A549 treated with RU486 at 1 μM for 4 hours (cell line): ENCODE data around the gene YJU2. TPM values are rescaled to one million over a fixed set of nuclear protein-coding genes. Genes with fewer than 3 reads are reported as not detected.

Experiments
- total RNA-seq: library from RNA; stranded (reverse); fragments of 200-300 nt; extraction: Qiagen RNA extraction; gene quantifications from 5 replicates; pipeline ENCODE4 v1.2.3, GENCODE V29; 2022; ENCODE audit warnings: low read depth

The YJU2 gene
- total RNA-seq = 18.6 to 23.3 TPM (median 20.7 TPM) in 5 replicates

DNA sequence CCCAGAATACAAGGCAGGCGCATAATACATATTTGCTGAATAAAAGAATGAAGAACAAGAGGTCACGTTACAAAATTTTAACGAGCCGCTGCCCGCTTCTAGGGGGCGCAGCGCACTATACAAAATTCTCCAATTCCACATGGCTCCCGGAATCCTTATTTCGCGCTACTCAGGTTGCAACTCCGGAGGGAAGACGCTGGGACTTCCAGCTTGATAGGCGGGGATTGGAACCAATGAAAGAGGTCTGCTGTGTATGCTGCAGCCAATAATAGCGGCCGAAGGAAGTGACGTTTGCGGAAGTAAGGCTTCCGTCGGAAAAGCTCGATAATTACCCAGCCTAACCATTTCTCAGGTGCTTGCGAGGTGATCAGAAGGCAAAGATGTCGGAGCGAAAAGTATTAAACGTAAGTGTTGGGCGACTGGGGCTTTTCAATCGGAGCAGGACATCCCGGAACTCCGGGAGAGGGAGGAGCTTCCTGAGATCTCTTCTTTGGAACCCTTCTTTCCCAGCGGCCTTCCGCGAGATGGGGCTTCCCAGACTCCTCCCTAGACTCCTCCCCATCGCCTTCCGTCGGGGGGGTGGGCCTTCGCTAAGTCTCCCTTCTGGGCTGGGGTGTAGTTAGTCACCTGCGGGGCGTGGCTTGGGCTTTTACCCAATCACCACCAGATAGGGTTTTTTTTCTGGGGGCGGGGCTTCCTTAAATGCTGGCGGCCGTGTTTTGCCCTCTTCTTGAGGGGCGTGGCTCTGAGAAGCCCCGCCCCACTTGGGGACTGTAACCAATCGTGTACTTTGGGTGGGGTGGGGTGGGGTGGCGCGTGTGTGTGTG lies at the start of gene YJU2:
Gene YJU2 (plus strand): TSS at position 314 of the 827 bp plus-strand sequence. CDS start 67 bp downstream, at position 381.

DNA sequence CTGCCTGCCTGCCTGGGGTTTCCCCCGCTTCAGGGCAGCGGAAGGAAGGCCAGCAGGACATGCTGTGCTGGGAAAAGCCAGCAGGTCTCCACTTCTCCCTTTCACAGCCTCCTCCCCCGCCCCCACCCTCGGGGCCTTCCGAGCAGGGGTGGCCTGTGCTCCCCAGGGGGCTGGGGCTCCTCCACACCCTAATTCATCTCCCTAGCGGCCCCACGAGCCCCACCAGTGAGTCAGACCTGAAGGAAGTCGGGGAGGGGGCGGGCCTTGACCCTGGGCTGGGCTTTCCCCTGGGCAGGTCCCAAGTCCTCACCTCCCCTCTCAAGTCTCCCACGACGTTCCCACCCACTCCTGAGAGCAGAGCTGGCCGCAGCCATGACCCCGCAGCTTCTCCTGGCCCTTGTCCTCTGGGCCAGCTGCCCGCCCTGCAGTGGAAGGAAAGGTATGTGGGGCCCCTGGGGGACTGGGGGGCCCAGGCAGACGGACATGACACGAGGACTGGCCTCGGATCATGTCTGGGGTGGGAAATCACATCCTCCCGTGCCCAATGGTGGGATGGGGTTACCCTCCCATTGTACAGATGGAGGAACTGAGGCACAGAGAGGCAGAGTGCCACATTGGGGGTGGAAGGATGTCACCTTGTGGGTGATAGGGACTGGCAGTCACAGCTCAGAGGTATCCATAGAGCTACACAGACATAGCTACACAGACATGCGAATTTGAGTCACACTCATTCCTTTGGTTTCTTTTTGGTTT lies 17.5 kb upstream of the YJU2 start, which contains the start of gene EBI3:
Gene EBI3 (plus strand): TSS at position 345 of the 753 bp plus-strand sequence. CDS start 28 bp downstream, at position 373.

DNA sequence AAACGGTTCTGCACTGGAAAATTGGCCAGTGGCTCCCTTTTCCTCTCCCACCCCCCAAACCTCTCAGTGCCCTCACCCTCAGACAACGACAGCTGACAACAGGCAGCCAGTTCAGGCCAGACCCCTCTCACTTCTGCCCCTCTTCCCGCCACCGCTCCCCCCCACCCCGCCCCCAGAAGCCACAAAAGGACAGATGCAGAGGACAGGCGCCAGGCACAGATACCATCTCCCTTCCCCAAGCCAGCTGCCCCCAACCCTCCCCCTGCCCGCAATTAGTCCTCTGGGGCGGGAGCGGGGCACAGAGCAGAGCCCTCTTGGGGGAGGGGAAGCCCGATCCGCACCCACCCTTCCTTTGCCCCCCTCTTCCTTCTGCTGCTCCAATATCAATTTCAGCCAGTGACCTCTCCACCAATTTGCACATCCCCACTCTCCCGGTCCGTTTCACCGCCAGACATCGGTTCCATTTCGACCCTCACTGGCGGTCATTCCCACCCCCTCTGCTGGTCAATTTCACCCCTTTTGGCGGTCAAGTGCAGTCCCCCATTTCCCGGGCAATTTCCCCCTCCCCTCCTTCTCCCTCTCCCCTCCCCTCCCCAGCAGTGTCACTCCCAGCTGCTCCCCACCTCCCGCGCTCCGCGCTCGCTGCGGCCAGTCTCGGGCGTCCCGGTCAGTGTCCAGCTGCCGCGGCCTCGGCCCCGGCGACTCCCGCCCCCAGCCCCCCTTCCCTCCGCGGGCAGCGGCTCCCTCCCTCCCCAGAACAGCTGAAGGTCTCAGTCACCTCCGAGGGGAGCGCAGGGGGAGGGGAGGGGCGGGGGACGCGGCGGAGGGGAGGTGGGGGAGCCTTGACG lies 31.8 kb downstream of the YJU2 start, which contains the start of gene SHD:
Gene SHD (plus strand): TSS at position 848 of the 848 bp plus-strand sequence. CDS start 798 bp downstream, outside the sequence.

DNA sequence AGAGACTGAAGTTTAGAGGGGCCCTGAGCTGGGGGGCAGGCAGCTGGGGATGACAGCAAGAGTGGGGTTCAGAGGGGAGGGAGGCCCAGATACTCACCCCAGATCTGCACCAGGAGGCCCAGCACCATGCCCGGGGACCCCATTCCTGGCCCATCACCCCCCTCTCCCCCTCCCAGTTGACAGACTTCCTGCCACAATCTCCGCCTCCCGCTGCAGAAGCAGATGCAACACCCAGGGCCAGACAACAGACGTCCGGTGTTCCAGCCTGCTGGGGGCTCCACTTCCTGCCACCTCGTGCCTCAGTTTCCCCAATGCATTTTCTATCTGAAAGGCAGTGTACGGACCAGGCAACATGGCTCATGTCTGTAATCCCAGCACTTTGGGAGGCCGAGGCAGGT lies 55.4 kb downstream of the YJU2 start, which contains the start of gene TMIGD2:
Gene TMIGD2 (minus strand): TSS at position 147 of the 398 bp plus-strand sequence. CDS start 4 bp downstream, at position 143.

DNA sequence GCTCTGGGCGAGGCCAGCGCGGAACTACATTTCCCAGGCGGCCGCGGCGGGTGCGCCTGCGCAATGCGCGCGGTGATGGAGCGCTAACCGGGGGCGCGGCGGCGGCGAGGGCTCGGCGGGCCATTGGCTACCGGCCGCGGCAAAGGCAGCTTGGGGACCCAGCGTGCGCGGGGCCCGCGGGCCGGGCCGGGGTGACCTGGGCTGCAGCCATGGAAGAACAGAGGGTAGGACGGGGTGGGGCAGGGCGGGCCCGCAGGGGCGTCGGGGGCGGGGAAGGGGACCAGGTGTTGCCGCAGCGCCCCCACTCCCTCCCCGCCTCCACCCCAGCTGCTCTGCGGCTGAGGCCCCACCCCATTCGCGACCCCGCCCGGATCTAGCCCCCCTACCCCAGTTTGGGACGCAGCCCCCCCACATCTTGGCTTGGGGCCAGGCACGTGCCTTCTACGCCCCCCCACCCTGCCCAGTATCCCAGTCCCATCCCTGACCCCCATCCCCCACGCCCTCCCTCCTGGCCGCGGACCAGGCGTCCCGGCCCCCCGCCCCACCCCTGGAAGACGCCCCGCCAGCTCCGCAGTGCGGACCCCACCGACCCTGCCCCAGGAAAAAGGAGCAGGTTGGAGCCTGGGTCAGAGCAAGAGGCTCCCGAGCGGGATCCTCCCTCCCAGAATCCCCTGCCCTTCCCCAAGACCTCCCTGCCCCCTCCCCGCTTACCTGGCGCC lies 57.8 kb downstream of the YJU2 start, which contains the start of gene FSD1:
Gene FSD1 (plus strand): TSS at position 61 of the 719 bp plus-strand sequence. CDS start 149 bp downstream, at position 210.

Other genes starting within 250 kb of the YJU2 start
- 13.4 to 18.2 TPM (median 15.6 TPM) in 5 replicates for gene PIAS4, start 239.3 kb upstream of the YJU2 start, total RNA-seq
- gene ZBTB7A, start 180.2 kb upstream of the YJU2 start, total RNA-seq = 13.6 to 21.8 TPM (median 20.0 TPM) in 5 replicates
- gene MAP2K2, start 123.0 kb upstream of the YJU2 start, total RNA-seq = 100 to 148 TPM (median 145 TPM) in 5 replicates
- gene CREB3L3, start 93.4 kb upstream of the YJU2 start, total RNA-seq = 0.10 to 0.22 TPM (median 0.13 TPM) in 4 of 5 replicates, not detected in the other
- gene SIRT6, start 64.5 kb upstream of the YJU2 start, total RNA-seq = 18.1 to 34.0 TPM (median 31.4 TPM) in 5 replicates
- 0.12 to 0.39 TPM (median 0.17 TPM) in 5 replicates for gene ANKRD24, start 64.4 kb upstream of the YJU2 start, total RNA-seq
- gene EBI3, start 17.6 kb upstream of the YJU2 start, total RNA-seq = 1.7 to 4.1 TPM (median 3.1 TPM) in 5 replicates
- gene SHD, start 32.2 kb downstream of the YJU2 start, total RNA-seq = not detected in 5 replicates
- gene TMIGD2, start 55.3 kb downstream of the YJU2 start, total RNA-seq = not detected in 5 replicates
- 7.4 to 9.0 TPM (median 8.4 TPM) in 5 replicates for gene FSD1, start 57.5 kb downstream of the YJU2 start, total RNA-seq
- not detected in 5 replicates for gene STAP2, start 91.7 kb downstream of the YJU2 start, total RNA-seq
- 5.8 to 14.0 TPM (median 10.1 TPM) in 5 replicates for gene MPND, start 96.5 kb downstream of the YJU2 start, total RNA-seq
- 45.3 to 64.3 TPM (median 56.8 TPM) in 5 replicates for gene SH3GL1, start 153.5 kb downstream of the YJU2 start, total RNA-seq
- gene CHAF1A, start 155.6 kb downstream of the YJU2 start, total RNA-seq = 22.4 to 26.3 TPM (median 23.7 TPM) in 5 replicates
- 38.4 to 69.4 TPM (median 54.4 TPM) in 5 replicates for gene UBXN6, start 210.7 kb downstream of the YJU2 start, total RNA-seq
- 25.1 to 30.9 TPM (median 29.4 TPM) in 5 replicates for gene HDGFL2, start 225.2 kb downstream of the YJU2 start, total RNA-seq